ENCODE data around the gene MUC3A.
"Not testable (repeated sequence)": the region's sequence is repeated elsewhere in the genome, so short reads cannot be mapped to it uniquely, and the experiment has no call there.

The MUC3A gene

GRCh38 chr7:100908512-100908911 is 40.8 kb upstream of the MUC3A start:
- Histone ChIP-seq H2AK5ac (ENCODE audit: low read depth, low read length) (no peak overlapping the region), H3K9ac (ENCODE audit: low read depth, low read length, poor library complexity) (no peak overlapping the region), H3K4me2 (ENCODE audit: insufficient read depth, low read length, poor library complexity, severe bottlenecking) (no peak overlapping the region), H3K4me3 (ENCODE audit: low read length in 2 of 2) (no peak overlapping the region), H2BK120ac (ENCODE audit: low read depth, low read length) (no peak overlapping the region), H4K91ac (ENCODE audit: low read depth, low read length, poor library complexity) (no peak overlapping the region), H4K8ac (ENCODE audit: low read depth, low read length) (no peak overlapping the region), H3K14ac (ENCODE audit: low read length) (no peak overlapping the region), H2AFZ (ENCODE audit: low read length) (no peak overlapping the region), H3K23ac (ENCODE audit: low read depth, low read length, poor library complexity) (no peak overlapping the region), H2BK5ac (ENCODE audit: low read length) (no peak overlapping the region), H2BK15ac (ENCODE audit: low read length) (no peak overlapping the region), H3K4me1 (ENCODE audit: control insufficient read depth in 2 of 2, insufficient read depth in 1 of 2, low read depth in 1 of 2, low read length in 2 of 2) (no peaks in the 10 kb centered on the region), H3K9me3 (replicated peaks in 1 of 2; ENCODE audit: control insufficient read depth in 2 of 2, insufficient read depth in 1 of 2, low read depth in 1 of 2, low read length in 2 of 2) (peaks cover 0 to 2% of the 10 kb centered on the region in 2 donors), H3K79me1 (ENCODE audit: low read depth, low read length) (no peaks in the 10 kb centered on the region), H3K18ac (ENCODE audit: low read length) (no peak overlapping the region), H3K4ac (ENCODE audit: low read length) (no peak overlapping the region), H3K27me3 (ENCODE audit: control insufficient read depth in 3 of 3, insufficient read depth in 3 of 3, low read depth in 1 of 3, low read length in 3 of 3) (no peaks in the 10 kb centered on the region), H3K27ac (replicated peaks; ENCODE audit: low read length) (no peak overlapping the region), H3K36me3 (replicated peaks in 1 of 2; ENCODE audit: control insufficient read depth in 2 of 2, insufficient read depth in 2 of 2, low read length in 2 of 2) (no peaks in the 10 kb centered on the region), H2BK12ac (ENCODE audit: low read length) (no peak overlapping the region)
- no peak for DNase-seq (ENCODE audit: low spot score)
- no CpG with 5 or more reads among the region's 5 CpGs for WGBS, 2 donors (ENCODE audit: extremely low coverage in 2 of 2, insufficient read length in 2 of 2, insufficient replicate concordance in 1 of 2)

- not testable (repeated sequence) for H3K4ac ChIP-seq (ENCODE audit: low read length); H3K27ac ChIP-seq (replicated peaks; ENCODE audit: low read length); H2AFZ ChIP-seq (ENCODE audit: low read length)
Measured at GRCh38 chr7:100910443-100910842, 38.9 kb upstream of the MUC3A start.

GRCh38 chr7:100911484-100911883 is 37.9 kb upstream of the MUC3A start:
- no peak overlapping the region for H3K4me3 ChIP-seq (ENCODE audit: low read length in 2 of 2)
- no peak overlapping the region for H3K9ac ChIP-seq (ENCODE audit: low read depth, low read length, poor library complexity)
- H2BK15ac ChIP-seq (ENCODE audit: low read length) = no peak overlapping the region
- no peaks in the 10 kb centered on the region for H3K27me3 ChIP-seq (ENCODE audit: control insufficient read depth in 3 of 3, insufficient read depth in 3 of 3, low read depth in 1 of 3, low read length in 3 of 3)
- H3K18ac ChIP-seq (ENCODE audit: low read length) = no peak overlapping the region
- H2BK120ac ChIP-seq (ENCODE audit: low read depth, low read length) = no peak overlapping the region
- no peak overlapping the region for H3K23ac ChIP-seq (ENCODE audit: low read depth, low read length, poor library complexity)
- DNase-seq (ENCODE audit: low spot score) = no peak
- no peaks in the 10 kb centered on the region for H3K4me1 ChIP-seq (ENCODE audit: control insufficient read depth in 2 of 2, insufficient read depth in 1 of 2, low read depth in 1 of 2, low read length in 2 of 2)
- WGBS, 2 donors (ENCODE audit: extremely low coverage in 2 of 2, insufficient read length in 2 of 2, insufficient replicate concordance in 1 of 2) = no CpG with 5 or more reads among the region's 3 CpGs
- H2AK5ac ChIP-seq (ENCODE audit: low read depth, low read length) = no peak overlapping the region
- H3K4ac ChIP-seq (ENCODE audit: low read length) = no peak overlapping the region
- no peak overlapping the region for H3K27ac ChIP-seq (replicated peaks; ENCODE audit: low read length)
- H3K36me3 ChIP-seq (replicated peaks in 1 of 2; ENCODE audit: control insufficient read depth in 2 of 2, insufficient read depth in 2 of 2, low read length in 2 of 2) = no peaks in the 10 kb centered on the region
- H3K4me2 ChIP-seq (ENCODE audit: insufficient read depth, low read length, poor library complexity, severe bottlenecking) = no peak overlapping the region
- no peak overlapping the region for H2BK12ac ChIP-seq (ENCODE audit: low read length)
- H2BK5ac ChIP-seq (ENCODE audit: low read length) = no peak overlapping the region
- no peaks in the 10 kb centered on the region for H3K79me1 ChIP-seq (ENCODE audit: low read depth, low read length)
- H3K9me3 ChIP-seq (replicated peaks in 1 of 2; ENCODE audit: control insufficient read depth in 2 of 2, insufficient read depth in 1 of 2, low read depth in 1 of 2, low read length in 2 of 2) = no peaks in the 10 kb centered on the region
- H4K91ac ChIP-seq (ENCODE audit: low read depth, low read length, poor library complexity) = no peak overlapping the region
- no peak overlapping the region for H3K14ac ChIP-seq (ENCODE audit: low read length)
- no peak overlapping the region for H4K8ac ChIP-seq (ENCODE audit: low read depth, low read length)
- no peak overlapping the region for H2AFZ ChIP-seq (ENCODE audit: low read length)

More at GRCh38 chr7:100910443-100910842, 38.9 kb upstream of the MUC3A start:
- not testable (repeated sequence) for H3K79me1 ChIP-seq (ENCODE audit: low read depth, low read length); H2BK120ac ChIP-seq (ENCODE audit: low read depth, low read length); H3K23ac ChIP-seq (ENCODE audit: low read depth, low read length, poor library complexity); DNase-seq (ENCODE audit: low spot score); H3K36me3 ChIP-seq (replicated peaks in 1 of 2; ENCODE audit: control insufficient read depth in 2 of 2, insufficient read depth in 2 of 2, low read length in 2 of 2); H3K4me2 ChIP-seq (ENCODE audit: insufficient read depth, low read length, poor library complexity, severe bottlenecking); H4K91ac ChIP-seq (ENCODE audit: low read depth, low read length, poor library complexity); H3K14ac ChIP-seq (ENCODE audit: low read length); H3K27me3 ChIP-seq (ENCODE audit: control insufficient read depth in 3 of 3, insufficient read depth in 3 of 3, low read depth in 1 of 3, low read length in 3 of 3); H2BK5ac ChIP-seq (ENCODE audit: low read length); H3K4me3 ChIP-seq (ENCODE audit: low read length in 2 of 2); H3K18ac ChIP-seq (ENCODE audit: low read length); H2BK12ac ChIP-seq (ENCODE audit: low read length); H2AK5ac ChIP-seq (ENCODE audit: low read depth, low read length); H3K4me1 ChIP-seq (ENCODE audit: control insufficient read depth in 2 of 2, insufficient read depth in 1 of 2, low read depth in 1 of 2, low read length in 2 of 2); H4K8ac ChIP-seq (ENCODE audit: low read depth, low read length); H3K9ac ChIP-seq (ENCODE audit: low read depth, low read length, poor library complexity); H2BK15ac ChIP-seq (ENCODE audit: low read length); H3K9me3 ChIP-seq (replicated peaks in 1 of 2; ENCODE audit: control insufficient read depth in 2 of 2, insufficient read depth in 1 of 2, low read depth in 1 of 2, low read length in 2 of 2)
- WGBS, 2 donors (ENCODE audit: extremely low coverage in 2 of 2, insufficient read length in 2 of 2, insufficient replicate concordance in 1 of 2) = no CpG with 5 or more reads among the region's 7 CpGs

- no peaks in the 10 kb centered on the region for H3K36me3 ChIP-seq (replicated peaks in 1 of 2; ENCODE audit: control insufficient read depth in 2 of 2, insufficient read depth in 2 of 2, low read length in 2 of 2)
- no peak overlapping the region for H3K9ac ChIP-seq (ENCODE audit: low read depth, low read length, poor library complexity)
- no peak overlapping the region for H3K4ac ChIP-seq (ENCODE audit: low read length)
- H3K14ac ChIP-seq (ENCODE audit: low read length) = no peak overlapping the region
- H4K8ac ChIP-seq (ENCODE audit: low read depth, low read length) = no peak overlapping the region
- no peaks in the 10 kb centered on the region for H3K4me1 ChIP-seq (ENCODE audit: control insufficient read depth in 2 of 2, insufficient read depth in 1 of 2, low read depth in 1 of 2, low read length in 2 of 2)
- H2AK5ac ChIP-seq (ENCODE audit: low read depth, low read length) = no peak overlapping the region
- DNase-seq (ENCODE audit: low spot score) = no peak
- no CpG with 5 or more reads among the region's 15 CpGs for WGBS, 2 donors (ENCODE audit: extremely low coverage in 2 of 2, insufficient read length in 2 of 2, insufficient replicate concordance in 1 of 2)
- H2BK12ac ChIP-seq (ENCODE audit: low read length) = no peak overlapping the region
- no peak overlapping the region for H2BK5ac ChIP-seq (ENCODE audit: low read length)
- no peak overlapping the region for H3K18ac ChIP-seq (ENCODE audit: low read length)
- no peaks in the 10 kb centered on the region for H3K9me3 ChIP-seq (replicated peaks in 1 of 2; ENCODE audit: control insufficient read depth in 2 of 2, insufficient read depth in 1 of 2, low read depth in 1 of 2, low read length in 2 of 2)
- no peak overlapping the region for H3K27ac ChIP-seq (replicated peaks; ENCODE audit: low read length)
- no peak overlapping the region for H4K91ac ChIP-seq (ENCODE audit: low read depth, low read length, poor library complexity)
- H3K4me3 ChIP-seq (ENCODE audit: low read length in 2 of 2) = no peak overlapping the region
- no peak overlapping the region for H2BK15ac ChIP-seq (ENCODE audit: low read length)
- H3K79me1 ChIP-seq (ENCODE audit: low read depth, low read length) = no peaks in the 10 kb centered on the region
- no peak overlapping the region for H3K4me2 ChIP-seq (ENCODE audit: insufficient read depth, low read length, poor library complexity, severe bottlenecking)
- no peak overlapping the region for H2BK120ac ChIP-seq (ENCODE audit: low read depth, low read length)
- H3K23ac ChIP-seq (ENCODE audit: low read depth, low read length, poor library complexity) = no peak overlapping the region
- H3K27me3 ChIP-seq (ENCODE audit: control insufficient read depth in 3 of 3, insufficient read depth in 3 of 3, low read depth in 1 of 3, low read length in 3 of 3) = no peaks in the 10 kb centered on the region
- H2AFZ ChIP-seq (ENCODE audit: low read length) = no peak overlapping the region
Measured at GRCh38 chr7:100914208-100914878, 35.0 kb upstream of the MUC3A start.
